ENCODE results near the gene BAZ1B. TPM values are rescaled to one million over a fixed set of nuclear protein-coding genes. Genes with fewer than 3 reads are reported as not detected.
"Not testable (repeated sequence)": the region's sequence is repeated elsewhere in the genome, so short reads cannot be mapped to it uniquely, and the experiment has no call there.

BAZ1B gene
- total RNA-seq, 2 experiments from 2014 or later = 77.8 to 117 TPM

- POLR2A ChIA-PET = interaction anchor here (0.6 to 1.1 kb wide), 2 partner anchors 10 to 38 kb away, joined by 3 to 4 read pairs; no protein-coding TSS in a partner anchor
- intact Hi-C loops (cut with micrococcal nuclease; ENCODE audit: unreplicated experiment) = no loop called here
- peaks cover 100% of the 10 kb centered on the region for H3K36me3 ChIP-seq (ENCODE audit: insufficient read depth, low read length)
- H3K4me3 ChIP-seq (ENCODE audit: low read depth, low read length, poor library complexity, severe bottlenecking) = no peak overlapping the region
- no peak overlapping the region for H3K4me2 ChIP-seq (ENCODE audit: low read length)
- 0 out of 2 replicates have a peak, but pooled peaks cover 8% of the 10 kb centered on the region for H4K20me1 ChIP-seq (ENCODE audit: insufficient read depth, low read length)
- H3K79me2 ChIP-seq (ENCODE audit: insufficient read depth, low read depth, low read length) = peaks cover 53% of the 10 kb centered on the region; the same call in 1 of the 2 replicates
- BruUV-seq (replicated peaks) = no TSS peak
- CTCF ChIA-PET (ENCODE audit: unreplicated experiment) = no interaction called here
- H3K9me2 ChIP-seq (ENCODE audit: insufficient read depth, low read length) = no peaks in the 10 kb centered on the region
- no peak overlapping the region for H2AFZ ChIP-seq (ENCODE audit: low read length)
- H3K9me3 ChIP-seq (ENCODE audit: low read length) = no peaks in the 10 kb centered on the region
- H3K27ac ChIP-seq (ENCODE audit: low read depth, low read length, poor library complexity, severe bottlenecking) = no peak overlapping the region
- DNase-seq (ENCODE audit: low spot score) = no peak
- no peaks in the 10 kb centered on the region for H3K4me1 ChIP-seq (ENCODE audit: insufficient read depth, low read length, poor library complexity, severe bottlenecking)
- TF ChIP-seq EZH2phosphoT487 (IDR thresholded peaks at IDR 0.05; ENCODE audit: borderline replicate concordance, low read depth, low read length) = no peak
- TF ChIP-seq, protein P1, sequence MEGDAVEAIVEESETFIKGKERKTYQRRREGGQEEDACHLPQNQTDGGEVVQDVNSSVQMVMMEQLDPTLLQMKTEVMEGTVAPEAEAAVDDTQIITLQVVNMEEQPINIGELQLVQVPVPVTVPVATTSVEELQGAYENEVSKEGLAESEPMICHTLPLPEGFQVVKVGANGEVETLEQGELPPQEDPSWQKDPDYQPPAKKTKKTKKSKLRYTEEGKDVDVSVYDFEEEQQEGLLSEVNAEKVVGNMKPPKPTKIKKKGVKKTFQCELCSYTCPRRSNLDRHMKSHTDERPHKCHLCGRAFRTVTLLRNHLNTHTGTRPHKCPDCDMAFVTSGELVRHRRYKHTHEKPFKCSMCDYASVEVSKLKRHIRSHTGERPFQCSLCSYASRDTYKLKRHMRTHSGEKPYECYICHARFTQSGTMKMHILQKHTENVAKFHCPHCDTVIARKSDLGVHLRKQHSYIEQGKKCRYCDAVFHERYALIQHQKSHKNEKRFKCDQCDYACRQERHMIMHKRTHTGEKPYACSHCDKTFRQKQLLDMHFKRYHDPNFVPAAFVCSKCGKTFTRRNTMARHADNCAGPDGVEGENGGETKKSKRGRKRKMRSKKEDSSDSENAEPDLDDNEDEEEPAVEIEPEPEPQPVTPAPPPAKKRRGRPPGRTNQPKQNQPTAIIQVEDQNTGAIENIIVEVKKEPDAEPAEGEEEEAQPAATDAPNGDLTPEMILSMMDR (conservative IDR thresholded peaks at IDR 0.05; ENCODE audit: low read length) = no peak
Observed at GRCh38 chr7:73487486-73487885, 34.6 kb downstream of the BAZ1B start.

DNA sequence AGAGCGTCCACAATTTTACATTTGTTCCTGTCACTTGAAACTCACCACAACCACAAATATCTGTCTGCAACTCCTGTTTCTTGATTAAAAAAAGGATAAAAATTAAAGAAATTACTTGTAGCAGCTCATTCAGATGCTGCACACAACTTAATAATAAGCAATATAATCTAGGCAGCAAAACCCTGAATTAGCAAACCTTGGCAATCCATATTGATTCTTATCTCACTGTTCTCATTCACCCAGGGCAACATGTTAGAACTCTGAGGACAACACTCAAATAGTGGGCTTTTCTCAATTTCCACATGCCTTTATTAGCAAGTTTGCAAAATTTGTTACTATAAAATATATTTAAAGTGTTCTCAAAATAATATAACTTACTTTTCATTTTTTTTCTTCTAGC lies 38.9 kb downstream of the BAZ1B start:
- CTCF ChIA-PET (ENCODE audit: unreplicated experiment) = no interaction called here
- H3K9me3 ChIP-seq (ENCODE audit: low read length) = no peaks in the 10 kb centered on the region
- TF ChIP-seq, protein P1 (conservative IDR thresholded peaks at IDR 0.05; ENCODE audit: low read length) = no peak
- no peak for TF ChIP-seq EZH2phosphoT487 (IDR thresholded peaks at IDR 0.05; ENCODE audit: borderline replicate concordance, low read depth, low read length)
- no peaks in the 10 kb centered on the region for H3K4me1 ChIP-seq (ENCODE audit: insufficient read depth, low read length, poor library complexity, severe bottlenecking)
- no peak for DNase-seq (ENCODE audit: low spot score)
- H3K79me2 ChIP-seq (ENCODE audit: insufficient read depth, low read depth, low read length) = peaks cover 87% of the 10 kb centered on the region; the same call in 1 of the 2 replicates
- 0 out of 2 replicates have a peak, but pooled peaks cover 2% of the 10 kb centered on the region for H4K20me1 ChIP-seq (ENCODE audit: insufficient read depth, low read length)
- no peak overlapping the region for H3K4me2 ChIP-seq (ENCODE audit: low read length)
- H3K36me3 ChIP-seq (ENCODE audit: insufficient read depth, low read length) = peaks cover 100% of the 10 kb centered on the region
- H3K9me2 ChIP-seq (ENCODE audit: insufficient read depth, low read length) = no peaks in the 10 kb centered on the region
- intact Hi-C loops (cut with micrococcal nuclease; ENCODE audit: unreplicated experiment) = no loop called here
- H3K4me3 ChIP-seq (ENCODE audit: low read depth, low read length, poor library complexity, severe bottlenecking) = no peak overlapping the region
- no peak overlapping the region for H2AFZ ChIP-seq (ENCODE audit: low read length)
- POLR2A ChIA-PET = no interaction called here
- no peak overlapping the region for H3K27ac ChIP-seq (ENCODE audit: low read depth, low read length, poor library complexity, severe bottlenecking)
- no TSS peak for BruUV-seq (replicated peaks)

DNA sequence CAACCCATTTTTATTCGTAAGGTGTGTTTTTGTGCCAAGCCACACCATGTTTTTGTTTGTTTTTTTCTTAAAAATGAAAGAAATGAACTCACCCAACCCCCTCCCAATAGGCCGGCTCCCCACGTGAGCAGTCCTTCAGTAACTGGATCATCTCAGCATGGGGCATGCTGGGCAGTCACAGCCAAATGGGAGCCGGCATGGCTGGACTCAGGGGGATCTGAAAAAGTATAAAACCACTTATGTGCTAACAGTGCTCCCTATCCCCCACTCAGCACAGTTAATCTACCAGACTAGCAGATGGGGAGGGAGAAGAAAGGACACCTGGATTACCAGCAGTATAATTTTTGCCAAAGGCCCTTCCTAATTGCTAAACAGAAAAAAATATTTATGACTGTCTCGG lies 39.3 kb downstream of the BAZ1B start:
- no peak for DNase-seq (ENCODE audit: low spot score)
- Histone ChIP-seq H3K27ac (ENCODE audit: low read depth, low read length, poor library complexity, severe bottlenecking) (no peak overlapping the region), H3K36me3 (ENCODE audit: insufficient read depth, low read length) (peaks cover 100% of the 10 kb centered on the region), H3K9me3 (ENCODE audit: low read length) (no peaks in the 10 kb centered on the region), H3K4me2 (ENCODE audit: low read length) (no peak overlapping the region), H4K20me1 (ENCODE audit: insufficient read depth, low read length) (0 out of 2 replicates have a peak, but pooled peaks cover 6% of the 10 kb centered on the region), H3K4me3 (ENCODE audit: low read depth, low read length, poor library complexity, severe bottlenecking) (no peak overlapping the region), H3K9me2 (ENCODE audit: insufficient read depth, low read length) (no peaks in the 10 kb centered on the region), H3K79me2 (ENCODE audit: insufficient read depth, low read depth, low read length) (peaks cover 87% of the 10 kb centered on the region; the same call in 1 of the 2 replicates), H3K4me1 (ENCODE audit: insufficient read depth, low read length, poor library complexity, severe bottlenecking) (no peaks in the 10 kb centered on the region), H2AFZ (ENCODE audit: low read length) (no peak overlapping the region)
- TF ChIP-seq EZH2phosphoT487 (IDR thresholded peaks at IDR 0.05; ENCODE audit: borderline replicate concordance, low read depth, low read length) = no peak
- TF ChIP-seq, protein P1 (conservative IDR thresholded peaks at IDR 0.05; ENCODE audit: low read length) = no peak
- POLR2A ChIA-PET = no interaction called here
- no TSS peak for BruUV-seq (replicated peaks)
- intact Hi-C loops (cut with micrococcal nuclease; ENCODE audit: unreplicated experiment) = no loop called here
- CTCF ChIA-PET (ENCODE audit: unreplicated experiment) = no interaction called here

DNA sequence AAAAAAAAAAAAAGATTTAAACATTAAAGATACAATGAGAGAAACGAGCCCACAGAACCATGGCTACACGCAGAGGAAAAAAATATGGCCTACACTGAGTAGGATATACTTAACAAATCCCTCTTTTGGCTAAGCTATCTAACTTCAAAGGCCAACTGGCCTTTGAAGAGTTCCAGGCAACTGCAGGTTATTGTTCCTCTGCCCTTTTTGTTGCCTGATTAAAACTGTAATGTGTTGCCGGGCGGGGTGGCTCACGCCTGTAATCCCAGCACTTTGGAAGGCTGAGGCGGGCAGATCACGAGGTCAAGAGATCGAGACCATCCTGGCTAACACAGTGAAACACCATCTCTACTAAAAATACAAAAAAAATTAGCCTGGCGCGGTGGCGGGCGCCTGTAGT lies 40.6 kb downstream of the BAZ1B start:
- H3K4me2 ChIP-seq (ENCODE audit: low read length); DNase-seq (ENCODE audit: low spot score); intact Hi-C loops (cut with micrococcal nuclease; ENCODE audit: unreplicated experiment); H3K4me1 ChIP-seq (ENCODE audit: insufficient read depth, low read length, poor library complexity, severe bottlenecking); H4K20me1 ChIP-seq (ENCODE audit: insufficient read depth, low read length); H3K9me3 ChIP-seq (ENCODE audit: low read length); H3K27ac ChIP-seq (ENCODE audit: low read depth, low read length, poor library complexity, severe bottlenecking); H3K9me2 ChIP-seq (ENCODE audit: insufficient read depth, low read length); CTCF ChIA-PET (ENCODE audit: unreplicated experiment); H2AFZ ChIP-seq (ENCODE audit: low read length); H3K4me3 ChIP-seq (ENCODE audit: low read depth, low read length, poor library complexity, severe bottlenecking); BruUV-seq (replicated peaks): not testable (repeated sequence)
- peaks cover 84% of the 10 kb centered on the region; the same call in 1 of the 2 replicates for H3K79me2 ChIP-seq (ENCODE audit: insufficient read depth, low read depth, low read length)
- peaks cover 100% of the 10 kb centered on the region for H3K36me3 ChIP-seq (ENCODE audit: insufficient read depth, low read length)
- POLR2A ChIA-PET = interaction anchor here (1.5 kb wide), 1 partner anchor 15 kb away, joined by 3 read pairs; no protein-coding TSS in a partner anchor

Measured in OCI-LY7 (cell line).